ENCODE data around the gene PPM1N. TPM values are rescaled to one million over a fixed set of nuclear protein-coding genes. Genes with fewer than 3 reads are reported as not detected.

Gene PPM1N
- total RNA-seq, 2 donors from 2014 or later = 3.2 to 3.5 TPM

DNA sequence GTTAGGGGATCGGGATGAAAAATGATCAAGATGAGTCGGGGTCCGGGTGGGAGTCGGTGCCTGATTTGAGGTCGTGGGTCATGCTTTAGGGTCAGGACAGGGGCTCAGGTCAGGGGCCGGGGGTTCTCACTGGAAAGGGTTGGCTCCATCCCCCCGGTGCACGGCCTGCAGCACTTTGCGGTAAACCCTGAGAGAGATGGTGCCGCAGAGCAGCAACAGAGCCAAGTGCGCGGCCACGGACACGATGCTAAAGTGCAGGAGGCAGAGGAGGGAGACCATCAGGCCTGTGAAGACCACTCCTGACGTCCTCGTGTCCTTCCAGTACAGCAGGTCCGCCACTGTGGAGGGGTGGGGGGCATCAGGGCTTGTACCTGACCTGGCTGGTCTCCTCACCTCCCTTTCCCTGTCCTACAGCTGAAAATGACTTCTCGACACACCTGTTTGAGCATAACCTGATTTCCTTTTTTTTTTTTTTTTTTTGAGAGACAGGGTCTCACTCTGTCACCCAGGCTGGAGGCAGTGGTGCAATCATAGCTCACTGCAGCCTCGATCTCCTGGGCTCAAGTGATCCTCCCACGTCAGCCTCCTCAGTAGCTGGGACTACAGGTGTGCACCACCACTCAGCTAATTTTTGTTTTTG lies 8.9 kb upstream of the PPM1N start:
- no peaks in the 10 kb centered on the region for H3K4me1 ChIP-seq (ENCODE audit: control insufficient read depth, insufficient read depth, low read length)
- Mint-ChIP-seq H3K9me3 (no peaks in the 10 kb centered on the region), H3K36me3 (ENCODE audit: low read depth) (peaks cover 15% of the 10 kb centered on the region), H3K4me1 (peaks cover 7% of the 10 kb centered on the region), H3K27me3 (ENCODE audit: insufficient read depth) (no peaks in the 10 kb centered on the region), H3K27ac (no peak overlapping the region), H3K4me3 (no peak overlapping the region)
- H3K36me3 ChIP-seq (ENCODE audit: control insufficient read depth, insufficient read depth, low read length) = peaks cover 12% of the 10 kb centered on the region
- WGBS, 2 experiments (ENCODE audit: insufficient coverage in 1 of 2, insufficient read length in 1 of 2) = 95 to 97% methylated on average over 20 of the region's 20 CpGs
- H3K9me3 ChIP-seq (ENCODE audit: control insufficient read depth, low read length) = no peaks in the 10 kb centered on the region
- H3K9ac ChIP-seq (ENCODE audit: extremely low read depth, low read length, poor library complexity, severe bottlenecking) = no peak overlapping the region
- DNase-seq = no peak
- no peaks in the 10 kb centered on the region for H3K27me3 ChIP-seq (ENCODE audit: control insufficient read depth, insufficient read depth, low read length, poor library complexity, severe bottlenecking)
- TF ChIP-seq, protein P1, sequence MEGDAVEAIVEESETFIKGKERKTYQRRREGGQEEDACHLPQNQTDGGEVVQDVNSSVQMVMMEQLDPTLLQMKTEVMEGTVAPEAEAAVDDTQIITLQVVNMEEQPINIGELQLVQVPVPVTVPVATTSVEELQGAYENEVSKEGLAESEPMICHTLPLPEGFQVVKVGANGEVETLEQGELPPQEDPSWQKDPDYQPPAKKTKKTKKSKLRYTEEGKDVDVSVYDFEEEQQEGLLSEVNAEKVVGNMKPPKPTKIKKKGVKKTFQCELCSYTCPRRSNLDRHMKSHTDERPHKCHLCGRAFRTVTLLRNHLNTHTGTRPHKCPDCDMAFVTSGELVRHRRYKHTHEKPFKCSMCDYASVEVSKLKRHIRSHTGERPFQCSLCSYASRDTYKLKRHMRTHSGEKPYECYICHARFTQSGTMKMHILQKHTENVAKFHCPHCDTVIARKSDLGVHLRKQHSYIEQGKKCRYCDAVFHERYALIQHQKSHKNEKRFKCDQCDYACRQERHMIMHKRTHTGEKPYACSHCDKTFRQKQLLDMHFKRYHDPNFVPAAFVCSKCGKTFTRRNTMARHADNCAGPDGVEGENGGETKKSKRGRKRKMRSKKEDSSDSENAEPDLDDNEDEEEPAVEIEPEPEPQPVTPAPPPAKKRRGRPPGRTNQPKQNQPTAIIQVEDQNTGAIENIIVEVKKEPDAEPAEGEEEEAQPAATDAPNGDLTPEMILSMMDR (conservative IDR thresholded peaks at IDR 0.05) = no peak
- no peak overlapping the region for H3K4me3 ChIP-seq (ENCODE audit: low read length)
- no peak overlapping the region for H3K27ac ChIP-seq (ENCODE audit: low read depth, low read length)

DNA sequence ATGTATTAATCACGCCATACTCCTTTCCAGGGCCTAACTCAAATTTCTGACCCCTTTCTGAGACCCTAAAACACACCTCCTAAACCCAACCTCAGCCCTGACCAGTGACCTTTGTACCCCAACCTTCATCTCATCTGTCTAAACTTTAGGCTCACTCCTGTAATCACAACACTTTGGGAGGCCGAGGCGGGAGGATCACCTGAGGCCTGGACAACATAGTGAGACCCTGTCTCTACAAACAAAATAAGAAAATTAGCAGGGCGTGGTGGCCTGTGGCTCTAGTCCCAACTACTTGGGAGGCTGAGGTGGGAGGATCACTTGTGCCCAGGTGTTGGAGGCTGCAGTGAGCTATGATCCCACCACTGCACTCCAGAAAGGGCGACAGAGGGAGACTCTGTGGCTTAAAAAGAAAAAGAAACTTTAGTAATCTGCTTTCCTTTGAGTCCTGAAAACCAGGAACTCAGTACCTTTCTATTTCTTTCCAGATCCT lies 6.1 kb upstream of the PPM1N start:
- TF ChIP-seq, protein P1 (conservative IDR thresholded peaks at IDR 0.05) = no peak
- H3K27ac Mint-ChIP-seq = peak overlapping the region; percentile 62
- H3K27ac ChIP-seq (ENCODE audit: low read depth, low read length) = no peak overlapping the region
- H3K4me1 Mint-ChIP-seq = peaks cover 9% of the 10 kb centered on the region
- no peaks in the 10 kb centered on the region for H3K9me3 Mint-ChIP-seq
- H3K27me3 ChIP-seq (ENCODE audit: control insufficient read depth, insufficient read depth, low read length, poor library complexity, severe bottlenecking) = no peaks in the 10 kb centered on the region
- H3K4me3 ChIP-seq (ENCODE audit: low read length) = peak overlapping the region; percentile 82
- H3K9me3 ChIP-seq (ENCODE audit: control insufficient read depth, low read length) = no peaks in the 10 kb centered on the region
- DNase-seq = no peak
- no peak overlapping the region for H3K9ac ChIP-seq (ENCODE audit: extremely low read depth, low read length, poor library complexity, severe bottlenecking)
- H3K36me3 ChIP-seq (ENCODE audit: control insufficient read depth, insufficient read depth, low read length) = peaks cover 10% of the 10 kb centered on the region
- peak overlapping the region; percentile 69 for H3K4me3 Mint-ChIP-seq
- H3K36me3 Mint-ChIP-seq (ENCODE audit: low read depth) = peaks cover 14% of the 10 kb centered on the region
- WGBS, 2 experiments (ENCODE audit: insufficient coverage in 1 of 2, insufficient read length in 1 of 2) = 94 to 96% methylated on average over 3 to 5 of the region's 5 CpGs
- no peaks in the 10 kb centered on the region for H3K4me1 ChIP-seq (ENCODE audit: control insufficient read depth, insufficient read depth, low read length)
- peaks cover 12% of the 10 kb centered on the region for H3K27me3 Mint-ChIP-seq (ENCODE audit: insufficient read depth)

DNA sequence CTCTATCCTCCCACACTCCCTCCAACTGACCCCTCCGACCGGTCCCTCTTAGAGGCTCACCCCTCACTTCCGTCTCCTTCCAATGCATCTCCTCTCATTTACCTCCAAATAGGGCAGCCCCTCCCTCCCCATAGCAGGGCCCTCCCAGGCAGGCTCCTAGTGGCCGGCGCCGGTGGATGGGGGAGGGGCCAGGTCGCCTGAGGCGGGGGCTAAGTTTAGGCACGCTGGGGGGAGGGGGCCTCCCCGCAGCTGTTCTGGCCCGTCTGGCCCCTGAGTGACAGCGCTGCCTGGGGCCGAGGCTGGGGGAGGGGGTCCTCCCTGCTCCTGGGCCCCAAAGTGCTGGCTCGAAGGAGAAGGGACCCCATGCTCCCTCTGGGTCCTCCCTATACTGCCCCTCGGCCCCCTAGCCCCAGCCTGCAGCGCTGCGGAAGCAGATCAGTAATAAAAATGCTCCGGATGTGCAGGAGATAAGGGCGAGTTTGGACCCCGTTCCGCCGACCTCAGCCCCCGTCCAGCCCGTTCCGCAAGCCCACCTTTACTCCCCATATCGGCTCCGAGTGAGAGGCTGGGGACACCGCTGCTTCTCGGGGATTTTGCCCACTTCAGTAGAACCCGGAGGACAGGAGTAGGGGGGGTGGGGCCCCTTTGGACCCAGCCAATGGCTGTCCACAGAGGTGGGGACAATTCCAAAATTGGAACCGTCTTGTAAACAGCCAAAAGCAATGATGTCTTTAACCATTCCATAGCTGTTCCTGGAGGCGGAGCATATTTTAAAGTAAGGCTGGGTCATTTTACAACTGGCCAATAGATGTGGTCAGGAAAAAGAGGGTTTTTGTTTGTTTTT lies 5.4 kb upstream of the PPM1N start:
- H3K4me3 ChIP-seq (ENCODE audit: low read length) = peak overlapping the region; percentile 82
- peaks cover 2% of the 10 kb centered on the region for H3K27me3 ChIP-seq (ENCODE audit: control insufficient read depth, insufficient read depth, low read length, poor library complexity, severe bottlenecking)
- Mint-ChIP-seq H3K27me3 (ENCODE audit: insufficient read depth) (peaks cover 19% of the 10 kb centered on the region), H3K36me3 (ENCODE audit: low read depth) (peaks cover 14% of the 10 kb centered on the region), H3K4me1 (peaks cover 12% of the 10 kb centered on the region), H3K9me3 (no peaks in the 10 kb centered on the region), H3K27ac (peak overlapping the region; percentile 62), H3K4me3 (peak overlapping the region; percentile 69)
- TF ChIP-seq, protein P1 (conservative IDR thresholded peaks at IDR 0.05) = no peak
- 5 to 15% methylated on average over 11 to 32 of the region's 32 CpGs for WGBS, 2 experiments (ENCODE audit: insufficient coverage in 1 of 2, insufficient read length in 1 of 2)
- peaks cover 9% of the 10 kb centered on the region for H3K36me3 ChIP-seq (ENCODE audit: control insufficient read depth, insufficient read depth, low read length)
- no peaks in the 10 kb centered on the region for H3K4me1 ChIP-seq (ENCODE audit: control insufficient read depth, insufficient read depth, low read length)
- H3K9me3 ChIP-seq (ENCODE audit: control insufficient read depth, low read length) = no peaks in the 10 kb centered on the region
- H3K27ac ChIP-seq (ENCODE audit: low read depth, low read length) = peak overlapping the region; percentile 11
- H3K9ac ChIP-seq (ENCODE audit: extremely low read depth, low read length, poor library complexity, severe bottlenecking) = no peak overlapping the region
- DNase-seq = peak; percentile 92

Data from endodermal cell (in vitro differentiated cells).